ENCODE results near the gene CAPN15.
"Not testable (repeated sequence)": the region's sequence is repeated elsewhere in the genome, so short reads cannot be mapped to it uniquely, and the experiment has no call there.

Gene CAPN15

GRCh38 chr16:593406-593805, 65.9 kb downstream of the CAPN15 start:
- FAIRE-seq (no peak), DNase-seq (ENCODE audit: insufficient read length, low spot score) (no peak)
- TF ChIP-seq CTCF (IDR thresholded peaks at IDR 0.05; ENCODE audit: insufficient read depth, missing control alignments), result no peak

- no peak for FAIRE-seq
- no peak for TF ChIP-seq CTCF (IDR thresholded peaks at IDR 0.05; ENCODE audit: insufficient read depth, missing control alignments)
- DNase-seq (ENCODE audit: insufficient read length, low spot score), result no peak
These were observed 66.3 kb downstream of the CAPN15 start for GRCh38 chr16:593807-594206.

- no peak for TF ChIP-seq CTCF (IDR thresholded peaks at IDR 0.05; ENCODE audit: insufficient read depth, missing control alignments)
- FAIRE-seq (no peak), DNase-seq (ENCODE audit: insufficient read length, low spot score) (no peak)
These were observed 67.6 kb downstream of the CAPN15 start for GRCh38 chr16:595094-595528.

- FAIRE-seq, result no peak
- no peak for TF ChIP-seq CTCF (IDR thresholded peaks at IDR 0.05; ENCODE audit: insufficient read depth, missing control alignments)
- DNase-seq (ENCODE audit: insufficient read length, low spot score), result no peak
These were observed 68.6 kb downstream of the CAPN15 start for GRCh38 chr16:595942-596735.

- DNase-seq (ENCODE audit: insufficient read length, low spot score) (no peak), FAIRE-seq (no peak)
- no peak for TF ChIP-seq CTCF (IDR thresholded peaks at IDR 0.05; ENCODE audit: insufficient read depth, missing control alignments)
These were observed 69.2 kb downstream of the CAPN15 start for GRCh38 chr16:596736-597060.

- DNase-seq (ENCODE audit: insufficient read length, low spot score); FAIRE-seq: not testable (repeated sequence)
These were observed 70.1 kb downstream of the CAPN15 start for GRCh38 chr16:597655-598054.

GRCh38 chr16:598823-599739, 71.6 kb downstream of the CAPN15 start:
- DNase-seq (ENCODE audit: insufficient read length, low spot score), result no peak
- no peak for FAIRE-seq
- no peak for TF ChIP-seq CTCF (IDR thresholded peaks at IDR 0.05; ENCODE audit: insufficient read depth, missing control alignments)

Data from D721Med (cell line).